SU-DHL-6 (cell line): ENCODE measurements around the gene PARL.

ENCODE experiments used
- H2AFZ ChIP-seq: fragments of 200-600 bp; sonication (generic); 2 replicates; pipeline ENCODE4 v1.6.1; 2014; ENCODE audit warnings: low read depth, mild to moderate bottlenecking, moderate library complexity, mixed read lengths, antibody characterized with exemption, low read length; ENCODE audit not compliant: severe bottlenecking
- H3F3A ChIP-seq: fragments of 200-600 bp; shearing (Covaris generic); 2 replicates; pipeline ENCODE4 v1.6.0; 2016; ENCODE audit warnings: antibody characterized with exemption, mild to moderate bottlenecking; ENCODE audit not compliant: insufficient read depth
- H3K27ac ChIP-seq: fragments of 200-600 bp; sonication (generic); 2 replicates; pipeline ENCODE4 v1.5.1; 2016; ENCODE audit warnings: low read depth, mild to moderate bottlenecking, low read length, moderate library complexity, mixed read lengths
- H3K27me3 ChIP-seq: fragments of 200-600 bp; sonication (generic), shearing (Covaris generic); 2 replicates; pipeline ENCODE4 v1.6.0; 2014; ENCODE audit warnings: mild to moderate bottlenecking, low read length
- H3K36me3 ChIP-seq: fragments of 200-600 bp; sonication (generic); 2 replicates; pipeline ENCODE4 v1.6.1; 2014; ENCODE audit warnings: mild to moderate bottlenecking, low read length, mixed read lengths
- H3K4me2 ChIP-seq: fragments of 300-600, 200-600 bp; shearing (Covaris generic), sonication (generic); 2 replicates; pipeline ENCODE4 v1.6.0; 2014; ENCODE audit warnings: low read length, low read depth, mild to moderate bottlenecking; ENCODE audit not compliant: poor library complexity, severe bottlenecking
- H3K4me3 ChIP-seq: fragments of 200-600 bp; sonication (generic); 2 replicates; pipeline ENCODE4 v1.5.1; 2014; ENCODE audit warnings: antibody characterized with exemption, low read length, mild to moderate bottlenecking, mixed read lengths; ENCODE audit not compliant: insufficient read depth, poor library complexity, severe bottlenecking
- H3K79me2 ChIP-seq: fragments of 200-600 bp; sonication (generic); 2 replicates; pipeline ENCODE4 v1.6.1; 2014; ENCODE audit warnings: mild to moderate bottlenecking, low read length, moderate library complexity; ENCODE audit not compliant: insufficient read depth
- H3K9ac ChIP-seq: fragments of 200-600 bp; sonication (generic); 2 replicates; pipeline ENCODE4 v1.7.0; 2014; ENCODE audit warnings: mild to moderate bottlenecking, low read length
- H3K9me2 ChIP-seq: fragments of 200-600 bp; sonication (generic); replicated peaks from 2 replicates; pipeline ENCODE4 v1.6.1; 2014; ENCODE audit warnings: low read length; ENCODE audit not compliant: insufficient read depth
- H3K9me3 ChIP-seq: fragments of 200-600 bp; sonication (generic); 2 replicates; pipeline ENCODE4 v1.6.1; 2014; ENCODE audit warnings: low read length, mixed read lengths; ENCODE audit not compliant: insufficient read depth
- H4K20me1 ChIP-seq: fragments of 200-600 bp; sonication (generic); 2 replicates; pipeline ENCODE4 v1.6.1; 2014; ENCODE audit warnings: low read depth, mild to moderate bottlenecking, antibody characterized with exemption, low read length, moderate library complexity, mixed read lengths
- CTCF ChIP-seq: fragments of 200-600 bp; sonication (generic); IDR thresholded peaks from one replicate; pipeline ENCODE4 v1.5.1; 2017; ENCODE audit warnings: antibody characterized with exemption, mild to moderate bottlenecking, low read length, moderate library complexity; ENCODE audit not compliant: insufficient read depth, poor library complexity, severe bottlenecking
- EZH2phosphoT487 ChIP-seq: fragments of 200-600 bp; sonication (generic), shearing (Covaris generic); conservative IDR thresholded peaks from 2 replicates; pipeline ENCODE4 v1.6.1; 2018; ENCODE audit warnings: mild to moderate bottlenecking, antibody characterized with exemption, low read length, moderate library complexity, mixed read lengths

Gene PARL

DNA sequence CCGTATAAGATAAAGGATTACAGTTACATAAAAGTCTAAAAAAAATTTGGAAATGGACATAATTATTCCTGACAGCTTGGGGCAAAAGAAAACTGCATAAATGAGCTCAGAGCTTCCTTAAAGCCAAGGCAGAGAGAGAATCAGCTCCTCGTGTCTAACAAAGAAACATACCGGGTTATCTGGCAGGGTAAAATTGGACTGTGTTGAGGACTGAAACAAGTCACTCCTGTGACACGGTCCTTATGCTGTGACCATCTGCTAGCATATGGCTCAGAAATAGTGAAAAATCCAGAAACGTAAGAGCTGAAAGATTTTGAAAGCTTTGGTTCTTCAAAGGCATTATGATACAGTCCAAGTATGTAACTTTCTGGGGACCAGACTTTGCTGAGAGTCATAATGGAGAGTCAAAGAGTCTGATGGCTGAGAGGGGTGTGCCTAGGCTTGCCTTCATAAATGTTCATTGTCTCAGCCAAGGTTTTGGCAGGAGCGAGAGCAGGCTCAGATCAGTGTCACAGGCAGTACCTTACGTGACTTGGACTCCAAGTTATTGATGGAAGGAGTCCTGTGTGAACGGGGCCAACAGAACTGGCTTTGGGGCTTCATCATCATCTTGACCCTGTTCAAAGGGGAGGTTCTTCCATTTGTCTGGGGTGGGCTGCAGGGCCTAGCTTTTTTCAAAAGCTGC is 71.8 kb downstream of the PARL start:
- H3K79me2 ChIP-seq, result no peaks in the 10 kb centered on the region
- peaks cover 7% of the 10 kb centered on the region; the same call in 1 of the 2 replicates for H3F3A ChIP-seq
- no peaks in the 10 kb centered on the region for H3K27me3 ChIP-seq
- H3K27ac ChIP-seq, result no peak overlapping the region
- peaks cover 6% of the 10 kb centered on the region; the same call in 1 of the 2 replicates for H3K36me3 ChIP-seq
- TF ChIP-seq CTCF, result no peak
- TF ChIP-seq EZH2phosphoT487, result no peak
- H3K9ac ChIP-seq, result no peak overlapping the region
- no peak overlapping the region for H2AFZ ChIP-seq
- H3K4me2 ChIP-seq, result no peak overlapping the region
- H3K4me3 ChIP-seq, result no peak overlapping the region
- no peaks in the 10 kb centered on the region for H3K9me2 ChIP-seq
- no peaks in the 10 kb centered on the region for H3K9me3 ChIP-seq
- H4K20me1 ChIP-seq, result no peaks in the 10 kb centered on the region

- H3K4me3 ChIP-seq, result no peak overlapping the region
- H3K36me3 ChIP-seq, result peaks cover 13% of the 10 kb centered on the region; the same call in 1 of the 2 replicates
- peaks cover 7% of the 10 kb centered on the region; the same call in 1 of the 2 replicates for H3F3A ChIP-seq
- no peak for TF ChIP-seq CTCF
- TF ChIP-seq EZH2phosphoT487, result no peak
- no peaks in the 10 kb centered on the region for H3K79me2 ChIP-seq
- H4K20me1 ChIP-seq, result no peaks in the 10 kb centered on the region
- no peaks in the 10 kb centered on the region for H3K9me3 ChIP-seq
- H3K4me2 ChIP-seq, result no peak overlapping the region
- no peak overlapping the region for H3K9ac ChIP-seq
- H3K27me3 ChIP-seq, result no peaks in the 10 kb centered on the region
- H3K27ac ChIP-seq, result no peak overlapping the region
- no peaks in the 10 kb centered on the region for H3K9me2 ChIP-seq
- no peak overlapping the region for H2AFZ ChIP-seq
Measured at GRCh38 chr3:183811638-183812037, 73.0 kb downstream of the PARL start.

- H3K4me3 ChIP-seq, result no peak overlapping the region
- peaks cover 13% of the 10 kb centered on the region; the same call in 1 of the 2 replicates for H3K36me3 ChIP-seq
- no peaks in the 10 kb centered on the region for H3K27me3 ChIP-seq
- H3K9ac ChIP-seq, result no peak overlapping the region
- no peaks in the 10 kb centered on the region for H3K9me3 ChIP-seq
- TF ChIP-seq EZH2phosphoT487 (no peak), CTCF (no peak)
- H3K79me2 ChIP-seq, result no peaks in the 10 kb centered on the region
- no peak overlapping the region for H3K4me2 ChIP-seq
- H3F3A ChIP-seq, result peaks cover 7% of the 10 kb centered on the region; the same call in 1 of the 2 replicates
- no peak overlapping the region for H3K27ac ChIP-seq
- no peak overlapping the region for H2AFZ ChIP-seq
- H3K9me2 ChIP-seq, result no peaks in the 10 kb centered on the region
- H4K20me1 ChIP-seq, result no peaks in the 10 kb centered on the region
Measured at GRCh38 chr3:183810643-183811594, 73.8 kb downstream of the PARL start.
